PC-3 (cell line): ENCODE results near the gene ZGRF1. TPM values are rescaled to one million over a fixed set of nuclear protein-coding genes. Genes with fewer than 3 reads are reported as not detected.
"Not testable (repeated sequence)": the region's sequence is repeated elsewhere in the genome, so short reads cannot be mapped to it uniquely, and the experiment has no call there.

Experiments used
- ATAC-seq: fragments of 200-7000 bp; cut with Tn5 transposase; 2 replicates; pipeline ENCODE4 v1.9.1; 2020; ENCODE audit warnings: mild to moderate bottlenecking, moderate library complexity
- BruUV-seq: library from RNA; stranded (reverse); fragments of 400-500 nt; replicated peaks from 2 replicates; lab custom pipeline; 2021; lab: Mats Ljungman, UMichigan
- CTCF ChIA-PET: fragments of 300-600 bp; sonication (Branson Sonifier 250); formaldehyde crosslinking; loops from one replicate; lab custom pipeline; 2022; ENCODE audit warnings: antibody characterized with exemption; lab: Charles Lee
- POLR2A ChIA-PET: fragments of 300-600 bp; sonication (Branson Sonifier 250); formaldehyde crosslinking; loops from one replicate; lab custom pipeline; 2022; ENCODE audit warnings: antibody characterized with exemption; ENCODE audit not compliant: unreplicated experiment; lab: Charles Lee
- DNase-seq: peaks from one replicate; pipeline ENCODE4 v3.0.0-alpha.2; 2015
- H2AFZ ChIP-seq: fragments of 300-600 bp; sonication (generic); 2 replicates; pipeline ENCODE4 v1.6.0; 2016; ENCODE audit warnings: antibody characterized with exemption, low read length
- H3F3A ChIP-seq: fragments of 300-600 bp; sonication (generic); one replicate; pipeline ENCODE4 v1.6.0; 2017; ENCODE audit warnings: antibody characterized with exemption, low read length, control low read depth, mild to moderate bottlenecking; ENCODE audit not compliant: unreplicated experiment
- H3K27ac ChIP-seq: fragments of 300-600 bp; sonication (generic); 2 replicates; pipeline ENCODE4 v1.5.1; 2016; ENCODE audit warnings: mild to moderate bottlenecking, low read length
- H3K27me3 ChIP-seq: fragments of 300-600 bp; sonication (generic); 2 replicates; pipeline ENCODE4 v1.6.1; 2016; ENCODE audit warnings: low read length, mixed read lengths
- H3K36me3 ChIP-seq: fragments of 300-600 bp; sonication (generic); 2 replicates; pipeline ENCODE4 v1.6.1; 2016; ENCODE audit warnings: low read depth, mixed run types, low read length, mixed read lengths
- H3K4me1 ChIP-seq: fragments of 300-600 bp; sonication (generic); 2 replicates; pipeline ENCODE4 v1.5.1; 2016; ENCODE audit warnings: low read length; ENCODE audit not compliant: insufficient read depth
- H3K4me2 ChIP-seq: fragments of 300-600 bp; sonication (generic); 2 replicates; pipeline ENCODE4 v1.6.0; 2016; ENCODE audit warnings: low read length
- H3K4me3 ChIP-seq: fragments of 300-600 bp; sonication (generic); 2 replicates; pipeline ENCODE4 v1.5.1; 2016; ENCODE audit warnings: mild to moderate bottlenecking, low read length, mixed read lengths
- H3K79me2 ChIP-seq: fragments of 300-600 bp; sonication (generic); 2 replicates; pipeline ENCODE4 v1.6.1; 2017; ENCODE audit warnings: low read length, mixed read lengths
- H3K9ac ChIP-seq: fragments of 300-600 bp; sonication (generic); 2 replicates; pipeline ENCODE4 v1.6.0; 2016; ENCODE audit warnings: mild to moderate bottlenecking, low read length
- H3K9me2 ChIP-seq: fragments of 300-600 bp; sonication (generic); replicated peaks from 2 replicates; pipeline ENCODE4 v1.6.1; 2016; ENCODE audit warnings: mixed run types, low read length, mixed read lengths
- H3K9me3 ChIP-seq: fragments of 300-600 bp; sonication (generic); 2 replicates; pipeline ENCODE4 v1.6.1; 2016; ENCODE audit warnings: low read length, mixed read lengths
- H4K20me1 ChIP-seq: fragments of 300-600 bp; sonication (generic); 2 replicates; pipeline ENCODE4 v1.6.1; 2016; ENCODE audit warnings: low read length, mixed read lengths
- EZH2 ChIP-seq: fragments of 300-600 bp; sonication (generic); IDR thresholded peaks from one replicate; pipeline ENCODE4 v1.6.1; 2017; ENCODE audit warnings: antibody characterized with exemption, mild to moderate bottlenecking, low read length; ENCODE audit not compliant: unreplicated experiment
- EZH2phosphoT487 ChIP-seq: fragments of 300-600 bp; sonication (generic); IDR thresholded peaks from 2 replicates; pipeline ENCODE4 v1.6.1; 2018; ENCODE audit warnings: mild to moderate bottlenecking, antibody characterized with exemption, low read length, borderline replicate concordance
- intact Hi-C: fragments of 100-400 bp; cut with micrococcal nuclease; formaldehyde crosslinking; loops from 2 replicates; pipeline ENCODE4 v1.9.0; 2023
- total RNA-seq: library from RNA; depleted of rRNA; stranded (reverse); fragments of >200 nt; gene quantifications from 2 replicates; pipeline ENCODE4 v1.2.3, GENCODE V29; 2014
- TF ChIP-seq, protein P1 (sequence below): fragments of 300-600 bp; sonication (generic); conservative IDR thresholded peaks from 2 replicates; pipeline ENCODE4 v1.5.1; 2017; ENCODE audit warnings: antibody characterized with exemption, low read depth, mild to moderate bottlenecking, low read length

The ZGRF1 gene
- total RNA-seq, 1 experiment from 2014 or later: 7.3 TPM

DNA sequence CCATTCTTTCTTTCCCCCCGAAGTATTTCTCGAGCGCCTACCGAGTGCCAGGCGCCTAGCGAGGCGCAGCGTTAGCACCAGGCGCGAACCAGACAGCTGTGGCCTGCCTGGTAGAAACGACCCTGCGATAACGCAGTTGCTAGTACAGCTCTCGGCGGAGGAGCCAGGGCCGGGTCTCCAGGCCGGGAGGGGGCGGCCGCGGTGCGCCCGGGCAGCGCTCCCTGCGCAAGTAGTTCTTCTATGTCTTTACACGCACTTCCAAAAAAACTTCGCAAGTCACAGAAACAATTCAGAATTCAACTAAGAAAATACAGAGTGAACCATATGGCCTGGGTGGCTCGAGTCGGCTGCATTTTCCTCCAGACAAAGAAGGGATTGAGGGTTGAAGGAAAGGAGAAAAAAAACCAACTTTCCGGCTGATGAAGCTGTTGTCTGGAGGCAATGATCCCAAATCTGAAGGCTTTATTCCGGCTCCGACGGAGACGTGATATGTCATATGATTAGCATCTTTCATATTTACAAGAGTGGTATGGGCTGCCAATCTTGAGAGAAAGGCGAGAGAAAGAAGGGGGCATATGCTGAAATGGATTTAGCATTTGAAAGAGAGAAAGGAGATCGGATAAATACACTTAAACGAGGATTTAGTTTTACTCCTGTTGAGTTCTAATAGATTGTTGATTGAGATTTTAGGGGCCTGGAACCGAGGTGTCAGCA is 113.5 kb downstream of the ZGRF1 start:
- no peak for ATAC-seq
- Histone ChIP-seq H3K4me2 (peak overlapping the region; percentile 93), H3K9me3 (no peaks in the 10 kb centered on the region), H3K27ac (no peak overlapping the region), H3K9me2 (no peaks in the 10 kb centered on the region), H3K4me1 (no peaks in the 10 kb centered on the region), H3K79me2 (no peaks in the 10 kb centered on the region), H3K36me3 (no peaks in the 10 kb centered on the region), H3K9ac (no peak overlapping the region), H4K20me1 (no peaks in the 10 kb centered on the region), H3K27me3 (peaks cover 24% of the 10 kb centered on the region), H3F3A (no peaks in the 10 kb centered on the region), H3K4me3 (peak overlapping the region; percentile 79), H2AFZ (peak overlapping the region; percentile 98)
- intact Hi-C loops: loop anchor here (2.0 kb wide), 1 partner anchor 174 kb away; no protein-coding TSS in a partner anchor
- BruUV-seq: no TSS peak
- ChIA-PET POLR2A (no interaction called here), CTCF (no interaction called here)
- TF ChIP-seq EZH2: no peak
- TF ChIP-seq EZH2phosphoT487: no peak
- TF ChIP-seq, protein P1, sequence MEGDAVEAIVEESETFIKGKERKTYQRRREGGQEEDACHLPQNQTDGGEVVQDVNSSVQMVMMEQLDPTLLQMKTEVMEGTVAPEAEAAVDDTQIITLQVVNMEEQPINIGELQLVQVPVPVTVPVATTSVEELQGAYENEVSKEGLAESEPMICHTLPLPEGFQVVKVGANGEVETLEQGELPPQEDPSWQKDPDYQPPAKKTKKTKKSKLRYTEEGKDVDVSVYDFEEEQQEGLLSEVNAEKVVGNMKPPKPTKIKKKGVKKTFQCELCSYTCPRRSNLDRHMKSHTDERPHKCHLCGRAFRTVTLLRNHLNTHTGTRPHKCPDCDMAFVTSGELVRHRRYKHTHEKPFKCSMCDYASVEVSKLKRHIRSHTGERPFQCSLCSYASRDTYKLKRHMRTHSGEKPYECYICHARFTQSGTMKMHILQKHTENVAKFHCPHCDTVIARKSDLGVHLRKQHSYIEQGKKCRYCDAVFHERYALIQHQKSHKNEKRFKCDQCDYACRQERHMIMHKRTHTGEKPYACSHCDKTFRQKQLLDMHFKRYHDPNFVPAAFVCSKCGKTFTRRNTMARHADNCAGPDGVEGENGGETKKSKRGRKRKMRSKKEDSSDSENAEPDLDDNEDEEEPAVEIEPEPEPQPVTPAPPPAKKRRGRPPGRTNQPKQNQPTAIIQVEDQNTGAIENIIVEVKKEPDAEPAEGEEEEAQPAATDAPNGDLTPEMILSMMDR: no peak
- DNase-seq: no peak

DNA sequence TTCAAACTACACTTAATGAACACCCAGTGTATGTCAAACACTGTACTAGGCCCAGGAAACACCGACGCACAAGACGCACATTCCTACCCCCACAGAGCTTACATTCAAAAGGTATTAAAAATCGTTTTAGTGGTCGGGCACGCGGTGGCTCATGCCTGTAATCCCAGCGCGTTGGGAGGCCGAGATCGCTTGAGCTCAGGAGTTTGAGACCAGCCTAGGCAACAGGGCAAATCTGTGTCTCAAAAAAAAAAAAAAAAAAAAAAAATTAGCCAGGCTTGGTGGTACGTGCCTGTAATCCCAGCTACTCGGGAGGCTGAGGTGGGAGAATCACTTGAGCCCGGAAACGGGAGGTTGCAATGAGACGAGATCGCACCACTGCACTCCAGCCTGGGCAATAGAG is 114.3 kb downstream of the ZGRF1 start:
- POLR2A ChIA-PET, ATAC-seq: not testable (repeated sequence)

DNA sequence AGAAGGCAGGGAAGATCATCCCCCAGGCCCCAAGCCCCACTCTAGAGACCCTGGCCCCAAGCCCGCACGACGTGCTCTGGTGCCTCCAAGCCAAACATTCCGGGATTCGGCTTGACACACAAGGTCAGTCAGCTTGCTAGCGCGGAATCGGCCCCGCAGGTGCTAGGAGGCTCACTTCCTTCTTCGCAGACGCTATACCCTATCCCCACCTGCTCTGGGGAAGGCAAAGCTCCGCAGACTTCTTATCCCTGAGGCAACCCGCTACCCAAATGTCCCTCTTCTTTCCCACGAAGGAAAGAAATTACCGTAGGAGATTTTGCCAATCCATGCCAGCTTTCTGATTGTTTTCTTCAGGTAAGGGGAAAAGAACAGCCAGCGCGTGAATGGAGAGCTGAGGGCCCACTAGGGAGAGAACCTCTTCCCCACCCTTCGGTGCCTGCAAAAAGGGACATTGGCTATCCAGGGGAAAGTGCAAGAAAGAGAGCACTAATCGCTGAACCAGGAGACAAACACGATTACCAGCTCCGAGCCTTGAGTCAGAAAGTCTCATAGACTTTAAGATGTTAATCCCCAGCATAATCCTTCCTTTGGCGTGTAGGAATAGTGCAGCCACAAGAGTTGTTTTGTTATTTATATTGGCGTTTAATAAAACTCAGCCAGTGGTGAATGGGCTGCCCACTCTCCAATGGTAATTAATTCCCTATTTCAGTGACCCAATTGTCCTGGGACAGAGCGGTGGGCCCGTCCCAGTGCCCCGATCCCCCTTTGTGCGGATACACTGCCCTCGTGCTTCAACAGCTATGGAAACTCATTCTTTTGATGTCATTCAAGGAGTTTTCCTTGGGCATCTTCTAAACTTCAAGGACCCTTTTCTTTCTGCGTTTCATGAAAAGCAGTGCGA is 115.3 kb downstream of the ZGRF1 start:
- BruUV-seq: no TSS peak
- no peaks in the 10 kb centered on the region for H3K79me2 ChIP-seq
- no peaks in the 10 kb centered on the region for H3F3A ChIP-seq
- TF ChIP-seq EZH2phosphoT487 (no peak), EZH2 (no peak)
- TF ChIP-seq, protein P1: no peak
- H3K9me3 ChIP-seq: no peaks in the 10 kb centered on the region
- ATAC-seq (no peak), DNase-seq (no peak)
- H3K4me2 ChIP-seq: no peak overlapping the region
- H3K9me2 ChIP-seq: no peaks in the 10 kb centered on the region
- no peak overlapping the region for H3K9ac ChIP-seq
- H3K4me3 ChIP-seq: no peak overlapping the region
- intact Hi-C loops: loop anchor here (2.0 kb wide), 1 partner anchor 173 kb away; no protein-coding TSS in a partner anchor
- no peaks in the 10 kb centered on the region for H3K36me3 ChIP-seq
- H3K27ac ChIP-seq: no peak overlapping the region
- no peaks in the 10 kb centered on the region for H4K20me1 ChIP-seq
- ChIA-PET CTCF (no interaction called here), POLR2A (no interaction called here)
- peaks cover 41% of the 10 kb centered on the region for H3K27me3 ChIP-seq
- H3K4me1 ChIP-seq: peaks cover 4% of the 10 kb centered on the region; the same call in 1 of the 2 replicates
- no peak overlapping the region for H2AFZ ChIP-seq

More for the DNA sequence above, 114.3 kb downstream of the ZGRF1 start:
- H3K4me2 ChIP-seq, H3K36me3 ChIP-seq, H3F3A ChIP-seq, H3K27ac ChIP-seq, H3K4me3 ChIP-seq, DNase-seq, H3K9me2 ChIP-seq, CTCF ChIA-PET, H4K20me1 ChIP-seq, BruUV-seq, H2AFZ ChIP-seq, H3K79me2 ChIP-seq, H3K9ac ChIP-seq, H3K4me1 ChIP-seq, H3K9me3 ChIP-seq: not testable (repeated sequence)
- intact Hi-C loops: loop anchor here (2.0 kb wide), 1 partner anchor 174 kb away; no protein-coding TSS in a partner anchor
- peaks cover 31% of the 10 kb centered on the region for H3K27me3 ChIP-seq
